K562 (cell line): Measurements from ENCODE around the gene ARL6IP4. TPM values are rescaled to one million over a fixed set of nuclear protein-coding genes. Genes with fewer than 3 reads are reported as not detected.
A peak's percentile ranks its signal among the peaks of the same experiment; 100 is the strongest.

Experiments
- KAT7 ChIP-seq: sonication (generic); formaldehyde crosslinking; IDR thresholded peaks from 2 replicates; pipeline ENCODE4 v1.8.0; 2022; ENCODE audit warnings: missing genetic modification reagents, mild to moderate bottlenecking, borderline replicate concordance
- RBM22 ChIP-seq: fragments of 200-400 bp; formaldehyde crosslinking; IDR thresholded peaks from 2 replicates; pipeline ENCODE4 v1.6.1; 2018; ENCODE audit warnings: low read length, low read depth; ENCODE audit not compliant: poor library complexity, severe bottlenecking
- TCF7L2 ChIP-seq: fragments of 150-350 bp; IDR thresholded peaks from 2 replicates; pipeline ENCODE4 v1.6.1; 2016; ENCODE audit warnings: low read depth, mild to moderate bottlenecking, low read length, moderate library complexity
- polyA plus RNA-seq, 8 experiments: library from polyadenylated mRNA; depleted of rRNA in 4 of 8; stranded (reverse) in 5 of 8; unstranded in 3 of 8; fragments of >200 nt; fragmentation: Nextera tagmentation in 2 of 8; fragmentation: Illumina TruSeq in 1 of 8; extraction: Ambion mirVana in 2 of 8; extraction: Trizol in 1 of 8; gene quantifications; 2 replicates each; pipeline versions ENCODE4 v1.2.1 to v1.2.3, GENCODE V29; 2011 to 2014; ENCODE audit warnings: inconsistent platforms in 1 of 8, missing spikeins in 1 of 8
- total RNA-seq, 7 experiments: library from RNA; depleted of rRNA in 6 of 7; stranded (reverse); fragments of >200 nt in 6 of 7; fragmentation: Illumina TruSeq in 2 of 7; extraction: Trizol in 2 of 7; gene quantifications; 2 replicates each; pipeline versions ENCODE4 v1.2.1 to v1.2.3, GENCODE V29; 2011 to 2021; ENCODE audit warnings: low replicate concordance in 1 of 7
- TF ChIP-seq, protein P1 (sequence below): fragments of 450-650 bp; IDR thresholded peaks from 2 replicates; pipeline ENCODE4 v1.6.1; 2016; ENCODE audit warnings: mild to moderate bottlenecking, moderate library complexity
- TF ChIP-seq, protein P2 (sequence below): fragments of 250-450 bp; sonication (Bioruptor Pico); IDR thresholded peaks from 2 replicates; pipeline ENCODE4 v1.8.0; 2022; ENCODE audit warnings: moderate library complexity, mild to moderate bottlenecking, inconsistent platforms
- TF ChIP-seq, protein P3 (sequence below), 2 experiments: IDR thresholded peaks; 2 replicates each; pipeline ENCODE4 v1.6.1; 2011; ENCODE audit warnings: borderline replicate concordance in 1 of 2, control low read depth in 1 of 2, low read depth in 1 of 2, low read length in 1 of 2, mild to moderate bottlenecking in 1 of 2, mixed read lengths in 1 of 2, moderate library complexity in 1 of 2; ENCODE audit not compliant: insufficient read depth in 1 of 2, insufficient read length in 1 of 2, poor library complexity in 1 of 2, severe bottlenecking in 1 of 2; ENCODE audit errors: extremely low read depth in 1 of 2

The ARL6IP4 gene
- total and polyA plus RNA-seq, 9 of the 15 experiments (the other 6 are each of a cell fraction or from before 2014, with no cell fraction given): 2.4 to 255 (median 151) TPM

DNA sequence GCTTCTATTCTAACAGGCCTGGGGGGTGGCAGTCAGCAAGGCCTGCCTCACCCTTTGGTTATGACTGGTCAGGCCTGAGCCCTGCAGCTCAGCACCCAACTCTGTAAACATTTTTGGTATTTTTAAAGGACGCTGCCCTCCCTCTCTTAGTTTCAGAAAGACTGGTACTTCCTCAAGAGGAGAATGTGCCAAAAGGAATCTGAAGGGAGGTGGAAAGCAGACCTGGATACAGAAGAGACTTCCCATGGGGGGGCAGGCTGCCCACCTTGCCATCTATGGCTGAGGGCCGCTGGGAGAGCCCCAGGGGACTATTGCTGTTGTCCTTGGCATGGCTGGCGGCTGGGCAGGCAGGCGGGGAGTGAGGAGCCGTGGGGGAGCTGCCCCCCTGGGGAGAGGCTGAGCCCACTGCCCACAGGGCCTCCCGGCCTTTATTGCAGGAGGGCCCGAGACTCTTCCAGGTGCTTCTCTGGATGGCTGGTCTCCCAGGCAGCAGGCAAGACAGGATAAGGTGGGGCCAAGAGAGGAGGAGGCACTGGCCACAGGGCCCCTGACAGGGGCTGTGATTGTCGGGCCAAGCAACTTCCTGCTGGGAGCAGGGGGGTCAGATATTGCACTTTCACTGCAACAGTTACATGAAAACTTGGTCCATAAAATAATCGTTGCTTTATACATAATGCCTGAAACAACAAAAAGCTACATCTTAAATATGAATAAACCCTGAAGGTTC, 3.5 kb downstream of the ARL6IP4 start (continued):
- TF ChIP-seq, protein P1, sequence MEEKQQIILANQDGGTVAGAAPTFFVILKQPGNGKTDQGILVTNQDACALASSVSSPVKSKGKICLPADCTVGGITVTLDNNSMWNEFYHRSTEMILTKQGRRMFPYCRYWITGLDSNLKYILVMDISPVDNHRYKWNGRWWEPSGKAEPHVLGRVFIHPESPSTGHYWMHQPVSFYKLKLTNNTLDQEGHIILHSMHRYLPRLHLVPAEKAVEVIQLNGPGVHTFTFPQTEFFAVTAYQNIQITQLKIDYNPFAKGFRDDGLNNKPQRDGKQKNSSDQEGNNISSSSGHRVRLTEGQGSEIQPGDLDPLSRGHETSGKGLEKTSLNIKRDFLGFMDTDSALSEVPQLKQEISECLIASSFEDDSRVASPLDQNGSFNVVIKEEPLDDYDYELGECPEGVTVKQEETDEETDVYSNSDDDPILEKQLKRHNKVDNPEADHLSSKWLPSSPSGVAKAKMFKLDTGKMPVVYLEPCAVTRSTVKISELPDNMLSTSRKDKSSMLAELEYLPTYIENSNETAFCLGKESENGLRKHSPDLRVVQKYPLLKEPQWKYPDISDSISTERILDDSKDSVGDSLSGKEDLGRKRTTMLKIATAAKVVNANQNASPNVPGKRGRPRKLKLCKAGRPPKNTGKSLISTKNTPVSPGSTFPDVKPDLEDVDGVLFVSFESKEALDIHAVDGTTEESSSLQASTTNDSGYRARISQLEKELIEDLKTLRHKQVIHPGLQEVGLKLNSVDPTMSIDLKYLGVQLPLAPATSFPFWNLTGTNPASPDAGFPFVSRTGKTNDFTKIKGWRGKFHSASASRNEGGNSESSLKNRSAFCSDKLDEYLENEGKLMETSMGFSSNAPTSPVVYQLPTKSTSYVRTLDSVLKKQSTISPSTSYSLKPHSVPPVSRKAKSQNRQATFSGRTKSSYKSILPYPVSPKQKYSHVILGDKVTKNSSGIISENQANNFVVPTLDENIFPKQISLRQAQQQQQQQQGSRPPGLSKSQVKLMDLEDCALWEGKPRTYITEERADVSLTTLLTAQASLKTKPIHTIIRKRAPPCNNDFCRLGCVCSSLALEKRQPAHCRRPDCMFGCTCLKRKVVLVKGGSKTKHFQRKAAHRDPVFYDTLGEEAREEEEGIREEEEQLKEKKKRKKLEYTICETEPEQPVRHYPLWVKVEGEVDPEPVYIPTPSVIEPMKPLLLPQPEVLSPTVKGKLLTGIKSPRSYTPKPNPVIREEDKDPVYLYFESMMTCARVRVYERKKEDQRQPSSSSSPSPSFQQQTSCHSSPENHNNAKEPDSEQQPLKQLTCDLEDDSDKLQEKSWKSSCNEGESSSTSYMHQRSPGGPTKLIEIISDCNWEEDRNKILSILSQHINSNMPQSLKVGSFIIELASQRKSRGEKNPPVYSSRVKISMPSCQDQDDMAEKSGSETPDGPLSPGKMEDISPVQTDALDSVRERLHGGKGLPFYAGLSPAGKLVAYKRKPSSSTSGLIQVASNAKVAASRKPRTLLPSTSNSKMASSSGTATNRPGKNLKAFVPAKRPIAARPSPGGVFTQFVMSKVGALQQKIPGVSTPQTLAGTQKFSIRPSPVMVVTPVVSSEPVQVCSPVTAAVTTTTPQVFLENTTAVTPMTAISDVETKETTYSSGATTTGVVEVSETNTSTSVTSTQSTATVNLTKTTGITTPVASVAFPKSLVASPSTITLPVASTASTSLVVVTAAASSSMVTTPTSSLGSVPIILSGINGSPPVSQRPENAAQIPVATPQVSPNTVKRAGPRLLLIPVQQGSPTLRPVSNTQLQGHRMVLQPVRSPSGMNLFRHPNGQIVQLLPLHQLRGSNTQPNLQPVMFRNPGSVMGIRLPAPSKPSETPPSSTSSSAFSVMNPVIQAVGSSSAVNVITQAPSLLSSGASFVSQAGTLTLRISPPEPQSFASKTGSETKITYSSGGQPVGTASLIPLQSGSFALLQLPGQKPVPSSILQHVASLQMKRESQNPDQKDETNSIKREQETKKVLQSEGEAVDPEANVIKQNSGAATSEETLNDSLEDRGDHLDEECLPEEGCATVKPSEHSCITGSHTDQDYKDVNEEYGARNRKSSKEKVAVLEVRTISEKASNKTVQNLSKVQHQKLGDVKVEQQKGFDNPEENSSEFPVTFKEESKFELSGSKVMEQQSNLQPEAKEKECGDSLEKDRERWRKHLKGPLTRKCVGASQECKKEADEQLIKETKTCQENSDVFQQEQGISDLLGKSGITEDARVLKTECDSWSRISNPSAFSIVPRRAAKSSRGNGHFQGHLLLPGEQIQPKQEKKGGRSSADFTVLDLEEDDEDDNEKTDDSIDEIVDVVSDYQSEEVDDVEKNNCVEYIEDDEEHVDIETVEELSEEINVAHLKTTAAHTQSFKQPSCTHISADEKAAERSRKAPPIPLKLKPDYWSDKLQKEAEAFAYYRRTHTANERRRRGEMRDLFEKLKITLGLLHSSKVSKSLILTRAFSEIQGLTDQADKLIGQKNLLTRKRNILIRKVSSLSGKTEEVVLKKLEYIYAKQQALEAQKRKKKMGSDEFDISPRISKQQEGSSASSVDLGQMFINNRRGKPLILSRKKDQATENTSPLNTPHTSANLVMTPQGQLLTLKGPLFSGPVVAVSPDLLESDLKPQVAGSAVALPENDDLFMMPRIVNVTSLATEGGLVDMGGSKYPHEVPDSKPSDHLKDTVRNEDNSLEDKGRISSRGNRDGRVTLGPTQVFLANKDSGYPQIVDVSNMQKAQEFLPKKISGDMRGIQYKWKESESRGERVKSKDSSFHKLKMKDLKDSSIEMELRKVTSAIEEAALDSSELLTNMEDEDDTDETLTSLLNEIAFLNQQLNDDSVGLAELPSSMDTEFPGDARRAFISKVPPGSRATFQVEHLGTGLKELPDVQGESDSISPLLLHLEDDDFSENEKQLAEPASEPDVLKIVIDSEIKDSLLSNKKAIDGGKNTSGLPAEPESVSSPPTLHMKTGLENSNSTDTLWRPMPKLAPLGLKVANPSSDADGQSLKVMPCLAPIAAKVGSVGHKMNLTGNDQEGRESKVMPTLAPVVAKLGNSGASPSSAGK: no peak
- peak; percentile 22 for TF ChIP-seq RBM22
- no peak for TF ChIP-seq KAT7 (CRISPR knock-in tag)
- TF ChIP-seq, protein P2, sequence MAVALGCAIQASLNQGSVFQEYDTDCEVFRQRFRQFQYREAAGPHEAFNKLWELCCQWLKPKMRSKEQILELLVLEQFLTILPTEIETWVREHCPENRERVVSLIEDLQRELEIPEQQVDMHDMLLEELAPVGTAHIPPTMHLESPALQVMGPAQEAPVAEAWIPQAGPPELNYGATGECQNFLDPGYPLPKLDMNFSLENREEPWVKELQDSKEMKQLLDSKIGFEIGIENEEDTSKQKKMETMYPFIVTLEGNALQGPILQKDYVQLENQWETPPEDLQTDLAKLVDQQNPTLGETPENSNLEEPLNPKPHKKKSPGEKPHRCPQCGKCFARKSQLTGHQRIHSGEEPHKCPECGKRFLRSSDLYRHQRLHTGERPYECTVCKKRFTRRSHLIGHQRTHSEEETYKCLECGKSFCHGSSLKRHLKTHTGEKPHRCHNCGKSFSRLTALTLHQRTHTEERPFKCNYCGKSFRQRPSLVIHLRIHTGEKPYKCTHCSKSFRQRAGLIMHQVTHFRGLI: no peak
- TF ChIP-seq TCF7L2: no peak
- TF ChIP-seq, protein P3, sequence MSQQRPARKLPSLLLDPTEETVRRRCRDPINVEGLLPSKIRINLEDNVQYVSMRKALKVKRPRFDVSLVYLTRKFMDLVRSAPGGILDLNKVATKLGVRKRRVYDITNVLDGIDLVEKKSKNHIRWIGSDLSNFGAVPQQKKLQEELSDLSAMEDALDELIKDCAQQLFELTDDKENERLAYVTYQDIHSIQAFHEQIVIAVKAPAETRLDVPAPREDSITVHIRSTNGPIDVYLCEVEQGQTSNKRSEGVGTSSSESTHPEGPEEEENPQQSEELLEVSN (IDR thresholded peaks at IDR 0.05; ENCODE audit: borderline replicate concordance in 1 of 2, extremely low read depth in 1 of 2, insufficient read depth in 1 of 2, insufficient read length in 1 of 2, low read depth in 1 of 2, low read length in 1 of 2, poor library complexity in 1 of 2, severe bottlenecking in 1 of 2): no peak
